Measurements from ENCODE around the gene TAF6.

TAF6 gene

GRCh38 chr7:100075418-100075817, 43.7 kb downstream of the TAF6 start:
- peaks cover 74% of the 10 kb centered on the region for H3K36me3 ChIP-seq (ENCODE audit: insufficient read depth, low read length)
- H3K27ac ChIP-seq (ENCODE audit: low read depth, low read length): no peak overlapping the region
- no peaks in the 10 kb centered on the region for H3K27me3 ChIP-seq (ENCODE audit: control insufficient read depth in 1 of 2, insufficient read depth in 2 of 2, low read length in 2 of 2)
- peaks cover 12% of the 10 kb centered on the region for H3K4me1 ChIP-seq (ENCODE audit: insufficient read depth, low read length)
- H3K4me3 ChIP-seq (ENCODE audit: low read depth in 1 of 2, low read length in 2 of 2): no peak overlapping the region
- H3K9me3 ChIP-seq (ENCODE audit: low read length): peaks cover 17% of the 10 kb centered on the region
- no peak overlapping the region for H3K9ac ChIP-seq (ENCODE audit: low read length)

- Histone ChIP-seq H3K27me3 (ENCODE audit: control insufficient read depth in 1 of 2, insufficient read depth in 2 of 2, low read length in 2 of 2) (no peaks in the 10 kb centered on the region), H3K9ac (ENCODE audit: low read length) (no peak overlapping the region), H3K4me1 (ENCODE audit: insufficient read depth, low read length) (peaks cover 7% of the 10 kb centered on the region), H3K4me3 (ENCODE audit: low read depth in 1 of 2, low read length in 2 of 2) (no peak overlapping the region), H3K9me3 (ENCODE audit: low read length) (peaks cover 17% of the 10 kb centered on the region), H3K36me3 (ENCODE audit: insufficient read depth, low read length) (peaks cover 80% of the 10 kb centered on the region), H3K27ac (ENCODE audit: low read depth, low read length) (no peak overlapping the region)
Measured at GRCh38 chr7:100074841-100075240, 44.3 kb downstream of the TAF6 start.

GRCh38 chr7:100072462-100072861, 46.7 kb downstream of the TAF6 start:
- Histone ChIP-seq H3K27me3 (ENCODE audit: control insufficient read depth in 1 of 2, insufficient read depth in 2 of 2, low read length in 2 of 2) (no peaks in the 10 kb centered on the region), H3K27ac (ENCODE audit: low read depth, low read length) (no peak overlapping the region), H3K36me3 (ENCODE audit: insufficient read depth, low read length) (peaks cover 73% of the 10 kb centered on the region), H3K4me1 (ENCODE audit: insufficient read depth, low read length) (no peaks in the 10 kb centered on the region), H3K4me3 (ENCODE audit: low read depth in 1 of 2, low read length in 2 of 2) (no peak overlapping the region), H3K9ac (ENCODE audit: low read length) (no peak overlapping the region), H3K9me3 (ENCODE audit: low read length) (peaks cover 17% of the 10 kb centered on the region)

GRCh38 chr7:100071018-100071723, 48.0 kb downstream of the TAF6 start:
- H3K9ac ChIP-seq (ENCODE audit: low read length): no peak overlapping the region

GRCh38 chr7:100069991-100070390, 49.2 kb downstream of the TAF6 start:
- H3K4me1 ChIP-seq (ENCODE audit: insufficient read depth, low read length): peaks cover 14% of the 10 kb centered on the region
- H3K9me3 ChIP-seq (ENCODE audit: low read length): peaks cover 17% of the 10 kb centered on the region
- H3K27me3 ChIP-seq (ENCODE audit: control insufficient read depth in 1 of 2, insufficient read depth in 2 of 2, low read length in 2 of 2): no peaks in the 10 kb centered on the region
- no peak overlapping the region for H3K9ac ChIP-seq (ENCODE audit: low read length)
- H3K36me3 ChIP-seq (ENCODE audit: insufficient read depth, low read length): peaks cover 55% of the 10 kb centered on the region
- no peak overlapping the region for H3K4me3 ChIP-seq (ENCODE audit: low read depth in 1 of 2, low read length in 2 of 2)
- H3K27ac ChIP-seq (ENCODE audit: low read depth, low read length): no peak overlapping the region

More at GRCh38 chr7:100071018-100071723, 48.0 kb downstream of the TAF6 start:
- no peak overlapping the region for H3K27ac ChIP-seq (ENCODE audit: low read depth, low read length)
- H3K4me3 ChIP-seq (ENCODE audit: low read depth in 1 of 2, low read length in 2 of 2): peak overlapping the region in 1 of 2 donors; percentile 10
- peaks cover 2% of the 10 kb centered on the region for H3K4me1 ChIP-seq (ENCODE audit: insufficient read depth, low read length)
- H3K27me3 ChIP-seq (ENCODE audit: control insufficient read depth in 1 of 2, insufficient read depth in 2 of 2, low read length in 2 of 2): no peaks in the 10 kb centered on the region
- H3K9me3 ChIP-seq (ENCODE audit: low read length): peaks cover 17% of the 10 kb centered on the region
- peaks cover 66% of the 10 kb centered on the region for H3K36me3 ChIP-seq (ENCODE audit: insufficient read depth, low read length)

GRCh38 chr7:100066953-100067352, 52.2 kb downstream of the TAF6 start:
- peaks cover 15% of the 10 kb centered on the region for H3K4me1 ChIP-seq (ENCODE audit: insufficient read depth, low read length)
- no peak overlapping the region for H3K9ac ChIP-seq (ENCODE audit: low read length)
- H3K9me3 ChIP-seq (ENCODE audit: low read length): peaks cover 15% of the 10 kb centered on the region
- no peaks in the 10 kb centered on the region for H3K27me3 ChIP-seq (ENCODE audit: control insufficient read depth in 1 of 2, insufficient read depth in 2 of 2, low read length in 2 of 2)
- H3K27ac ChIP-seq (ENCODE audit: low read depth, low read length): no peak overlapping the region
- H3K36me3 ChIP-seq (ENCODE audit: insufficient read depth, low read length): peaks cover 40% of the 10 kb centered on the region
- no peak overlapping the region for H3K4me3 ChIP-seq (ENCODE audit: low read depth in 1 of 2, low read length in 2 of 2)

GRCh38 chr7:100065452-100066186, 53.5 kb downstream of the TAF6 start:
- Histone ChIP-seq H3K4me3 (ENCODE audit: low read depth in 1 of 2, low read length in 2 of 2) (no peak overlapping the region), H3K9ac (ENCODE audit: low read length) (no peak overlapping the region), H3K4me1 (ENCODE audit: insufficient read depth, low read length) (peaks cover 15% of the 10 kb centered on the region), H3K9me3 (ENCODE audit: low read length) (peaks cover 2% of the 10 kb centered on the region), H3K27me3 (ENCODE audit: control insufficient read depth in 1 of 2, insufficient read depth in 2 of 2, low read length in 2 of 2) (no peaks in the 10 kb centered on the region), H3K36me3 (ENCODE audit: insufficient read depth, low read length) (peaks cover 38% of the 10 kb centered on the region), H3K27ac (ENCODE audit: low read depth, low read length) (peak overlapping the region; percentile 75)

GRCh38 chr7:100064162-100064561, 55.0 kb downstream of the TAF6 start:
- Histone ChIP-seq H3K9me3 (ENCODE audit: low read length) (no peaks in the 10 kb centered on the region), H3K9ac (ENCODE audit: low read length) (no peak overlapping the region), H3K4me1 (ENCODE audit: insufficient read depth, low read length) (peaks cover 15% of the 10 kb centered on the region), H3K27ac (ENCODE audit: low read depth, low read length) (no peak overlapping the region), H3K4me3 (ENCODE audit: low read depth in 1 of 2, low read length in 2 of 2) (no peak overlapping the region), H3K27me3 (ENCODE audit: control insufficient read depth in 1 of 2, insufficient read depth in 2 of 2, low read length in 2 of 2) (no peaks in the 10 kb centered on the region), H3K36me3 (ENCODE audit: insufficient read depth, low read length) (peaks cover 30% of the 10 kb centered on the region)

GRCh38 chr7:100063376-100063775, 55.8 kb downstream of the TAF6 start:
- Histone ChIP-seq H3K27ac (ENCODE audit: low read depth, low read length) (no peak overlapping the region), H3K27me3 (ENCODE audit: control insufficient read depth in 1 of 2, insufficient read depth in 2 of 2, low read length in 2 of 2) (no peaks in the 10 kb centered on the region), H3K4me3 (ENCODE audit: low read depth in 1 of 2, low read length in 2 of 2) (no peak overlapping the region), H3K36me3 (ENCODE audit: insufficient read depth, low read length) (peaks cover 37% of the 10 kb centered on the region), H3K4me1 (ENCODE audit: insufficient read depth, low read length) (peaks cover 15% of the 10 kb centered on the region), H3K9me3 (ENCODE audit: low read length) (no peaks in the 10 kb centered on the region), H3K9ac (ENCODE audit: low read length) (no peak overlapping the region)

- peaks cover 15% of the 10 kb centered on the region for H3K4me1 ChIP-seq (ENCODE audit: insufficient read depth, low read length)
- H3K4me3 ChIP-seq (ENCODE audit: low read depth in 1 of 2, low read length in 2 of 2): no peak overlapping the region
- no peak overlapping the region for H3K9ac ChIP-seq (ENCODE audit: low read length)
- H3K9me3 ChIP-seq (ENCODE audit: low read length): no peaks in the 10 kb centered on the region
- H3K27me3 ChIP-seq (ENCODE audit: control insufficient read depth in 1 of 2, insufficient read depth in 2 of 2, low read length in 2 of 2): no peaks in the 10 kb centered on the region
- H3K36me3 ChIP-seq (ENCODE audit: insufficient read depth, low read length): peaks cover 55% of the 10 kb centered on the region
- no peak overlapping the region for H3K27ac ChIP-seq (ENCODE audit: low read depth, low read length)
Measured at GRCh38 chr7:100061518-100062193, 57.5 kb downstream of the TAF6 start.

GRCh38 chr7:100059251-100059739, 59.9 kb downstream of the TAF6 start:
- H3K36me3 ChIP-seq (ENCODE audit: insufficient read depth, low read length): peaks cover 50% of the 10 kb centered on the region
- H3K27ac ChIP-seq (ENCODE audit: low read depth, low read length): no peak overlapping the region
- H3K4me3 ChIP-seq (ENCODE audit: low read depth in 1 of 2, low read length in 2 of 2): no peak overlapping the region
- no peaks in the 10 kb centered on the region for H3K27me3 ChIP-seq (ENCODE audit: control insufficient read depth in 1 of 2, insufficient read depth in 2 of 2, low read length in 2 of 2)
- no peaks in the 10 kb centered on the region for H3K4me1 ChIP-seq (ENCODE audit: insufficient read depth, low read length)
- no peak overlapping the region for H3K9ac ChIP-seq (ENCODE audit: low read length)
- H3K9me3 ChIP-seq (ENCODE audit: low read length): no peaks in the 10 kb centered on the region
